WTC11 (cell line): Measurements from ENCODE around the gene SCAI. TPM values are rescaled to one million over a fixed set of nuclear protein-coding genes. Genes with fewer than 3 reads are reported as not detected.

Source experiments
- ATAC-seq: fragments of 200-7000 bp; cut with Tn5 transposase; 2 replicates; pipeline ENCODE4 v1.10.0; 2021; ENCODE audit warnings: mild to moderate bottlenecking, moderate library complexity
- CTCF ChIA-PET: fragments of 300-600 bp; sonication (Branson Sonifier 250); formaldehyde crosslinking; loops from one replicate; lab custom pipeline; 2021; ENCODE audit warnings: antibody characterized with exemption; lab: Charles Lee
- POLR2A ChIA-PET: fragments of 350-600 bp; sonication (Branson Sonifier 250); formaldehyde crosslinking; loops from one replicate; lab custom pipeline; 2021; ENCODE audit warnings: antibody characterized with exemption; lab: Charles Lee
- DNase-seq: peaks from one replicate; pipeline ENCODE4 v3.0.0; 2021; ENCODE audit warnings: low spot score
- H3K27ac Mint-ChIP-seq: 2 replicates; pipeline ENCODE4 v1.8.0; 2021; ENCODE audit warnings: mixed read lengths
- H3K27me3 Mint-ChIP-seq: 2 replicates; pipeline ENCODE4 v1.8.0; 2021; ENCODE audit warnings: low read depth, mild to moderate bottlenecking, moderate library complexity, mixed read lengths
- H3K36me3 Mint-ChIP-seq: 2 replicates; pipeline ENCODE4 v1.8.0; 2021; ENCODE audit warnings: mixed read lengths
- H3K4me1 Mint-ChIP-seq: 2 replicates; pipeline ENCODE4 v1.8.0; 2022; ENCODE audit warnings: mixed read lengths
- H3K4me3 Mint-ChIP-seq: 2 replicates; pipeline ENCODE4 v1.8.0; 2021; ENCODE audit warnings: mild to moderate bottlenecking, moderate library complexity, mixed read lengths
- H3K9me3 Mint-ChIP-seq: 2 replicates; pipeline ENCODE4 v1.8.0; 2021; ENCODE audit warnings: mixed read lengths
- ATF1 ChIP-seq: sonication (generic); formaldehyde crosslinking; IDR thresholded peaks from 2 replicates; pipeline ENCODE4 v1.8.1; 2023; ENCODE audit warnings: mild to moderate bottlenecking, moderate library complexity, missing genetic modification reagents
- CBFB ChIP-seq: sonication (generic); formaldehyde crosslinking; IDR thresholded peaks from 2 replicates; pipeline ENCODE4 v1.8.1; 2022; ENCODE audit warnings: mild to moderate bottlenecking, low read depth, missing genetic modification reagents
- CREM ChIP-seq: sonication (generic); formaldehyde crosslinking; IDR thresholded peaks from 2 replicates; pipeline ENCODE4 v1.8.1; 2022; ENCODE audit warnings: mild to moderate bottlenecking, missing genetic modification reagents, moderate library complexity
- ELF4 ChIP-seq: sonication (generic); formaldehyde crosslinking; IDR thresholded peaks from 2 replicates; pipeline ENCODE4 v1.8.1; 2022; ENCODE audit warnings: low read depth, mild to moderate bottlenecking, moderate library complexity, missing genetic modification reagents
- GRHL2 ChIP-seq: fragments of 250-450 bp; sonication (Bioruptor Pico); IDR thresholded peaks from 2 replicates; pipeline ENCODE4 v1.8.0; 2022; ENCODE audit warnings: mild to moderate bottlenecking, moderate library complexity; ENCODE audit not compliant: insufficient replicate concordance, severe bottlenecking
- OVOL2 ChIP-seq: fragments of 250-450 bp; sonication (Bioruptor Pico); IDR thresholded peaks from 2 replicates; pipeline ENCODE4 v1.9.0; 2021; ENCODE audit warnings: mild to moderate bottlenecking, borderline replicate concordance
- STAT6 ChIP-seq: sonication (generic); formaldehyde crosslinking; conservative IDR thresholded peaks from 2 replicates; pipeline ENCODE4 v1.8.1; 2023; ENCODE audit warnings: mild to moderate bottlenecking, low read depth, missing genetic modification reagents, moderate library complexity
- ZNF138 ChIP-seq: sonication (generic); formaldehyde crosslinking; conservative IDR thresholded peaks from 2 replicates; pipeline ENCODE4 v1.8.1; 2022; ENCODE audit warnings: mild to moderate bottlenecking, moderate library complexity, missing genetic modification reagents
- ZNF263 ChIP-seq: sonication (generic); formaldehyde crosslinking; IDR thresholded peaks from 2 replicates; pipeline ENCODE4 v1.8.1; 2022; ENCODE audit warnings: low read depth, mild to moderate bottlenecking, moderate library complexity, missing genetic modification reagents
- ZNF396 ChIP-seq: fragments of 250-450 bp; sonication (Bioruptor Pico); IDR thresholded peaks from 2 replicates; pipeline ENCODE4 v1.8.0; 2021; ENCODE audit warnings: mild to moderate bottlenecking, moderate library complexity, borderline replicate concordance
- total RNA-seq: library from RNA; stranded (reverse); gene quantifications from 3 replicates; pipeline ENCODE4 v1.2.3, GENCODE V29; 2021
- TF ChIP-seq, protein P1 (sequence below): sonication (generic); formaldehyde crosslinking; IDR thresholded peaks from 2 replicates; pipeline ENCODE4 v1.8.1; 2022; ENCODE audit warnings: mild to moderate bottlenecking, moderate library complexity, missing genetic modification reagents
- TF ChIP-seq, protein P2 (sequence below): sonication (generic); formaldehyde crosslinking; IDR thresholded peaks from 2 replicates; pipeline ENCODE4 v1.8.0; 2022; ENCODE audit warnings: missing genetic modification reagents
- TF ChIP-seq, protein P3 (sequence below): sonication (generic); formaldehyde crosslinking; IDR thresholded peaks from 2 replicates; pipeline ENCODE4 v1.8.1; 2022; ENCODE audit warnings: mild to moderate bottlenecking, missing genetic modification reagents, moderate library complexity, borderline replicate concordance

SCAI gene
- total RNA-seq, 1 experiment from 2014 or later = 20.4 TPM

- TF ChIP-seq, protein P1, sequence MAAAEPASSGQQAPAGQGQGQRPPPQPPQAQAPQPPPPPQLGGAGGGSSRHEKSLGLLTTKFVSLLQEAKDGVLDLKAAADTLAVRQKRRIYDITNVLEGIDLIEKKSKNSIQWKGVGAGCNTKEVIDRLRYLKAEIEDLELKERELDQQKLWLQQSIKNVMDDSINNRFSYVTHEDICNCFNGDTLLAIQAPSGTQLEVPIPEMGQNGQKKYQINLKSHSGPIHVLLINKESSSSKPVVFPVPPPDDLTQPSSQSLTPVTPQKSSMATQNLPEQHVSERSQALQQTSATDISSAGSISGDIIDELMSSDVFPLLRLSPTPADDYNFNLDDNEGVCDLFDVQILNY = no peak
- no peak for TF ChIP-seq ATF1 (CRISPR knock-in tag)
- TF ChIP-seq, all 79 proteins: peak for 0
These were observed 169.5 kb downstream of the SCAI start (continued) for GRCh38 chr9:124973807-124974206.

- TF ChIP-seq ZNF138 (CRISPR knock-in tag) (no peak), ZNF263 (no peak), CBFB (CRISPR knock-in tag) (no peak), GRHL2 (no peak), ZNF396 (no peak)
- TF ChIP-seq, protein P2, sequence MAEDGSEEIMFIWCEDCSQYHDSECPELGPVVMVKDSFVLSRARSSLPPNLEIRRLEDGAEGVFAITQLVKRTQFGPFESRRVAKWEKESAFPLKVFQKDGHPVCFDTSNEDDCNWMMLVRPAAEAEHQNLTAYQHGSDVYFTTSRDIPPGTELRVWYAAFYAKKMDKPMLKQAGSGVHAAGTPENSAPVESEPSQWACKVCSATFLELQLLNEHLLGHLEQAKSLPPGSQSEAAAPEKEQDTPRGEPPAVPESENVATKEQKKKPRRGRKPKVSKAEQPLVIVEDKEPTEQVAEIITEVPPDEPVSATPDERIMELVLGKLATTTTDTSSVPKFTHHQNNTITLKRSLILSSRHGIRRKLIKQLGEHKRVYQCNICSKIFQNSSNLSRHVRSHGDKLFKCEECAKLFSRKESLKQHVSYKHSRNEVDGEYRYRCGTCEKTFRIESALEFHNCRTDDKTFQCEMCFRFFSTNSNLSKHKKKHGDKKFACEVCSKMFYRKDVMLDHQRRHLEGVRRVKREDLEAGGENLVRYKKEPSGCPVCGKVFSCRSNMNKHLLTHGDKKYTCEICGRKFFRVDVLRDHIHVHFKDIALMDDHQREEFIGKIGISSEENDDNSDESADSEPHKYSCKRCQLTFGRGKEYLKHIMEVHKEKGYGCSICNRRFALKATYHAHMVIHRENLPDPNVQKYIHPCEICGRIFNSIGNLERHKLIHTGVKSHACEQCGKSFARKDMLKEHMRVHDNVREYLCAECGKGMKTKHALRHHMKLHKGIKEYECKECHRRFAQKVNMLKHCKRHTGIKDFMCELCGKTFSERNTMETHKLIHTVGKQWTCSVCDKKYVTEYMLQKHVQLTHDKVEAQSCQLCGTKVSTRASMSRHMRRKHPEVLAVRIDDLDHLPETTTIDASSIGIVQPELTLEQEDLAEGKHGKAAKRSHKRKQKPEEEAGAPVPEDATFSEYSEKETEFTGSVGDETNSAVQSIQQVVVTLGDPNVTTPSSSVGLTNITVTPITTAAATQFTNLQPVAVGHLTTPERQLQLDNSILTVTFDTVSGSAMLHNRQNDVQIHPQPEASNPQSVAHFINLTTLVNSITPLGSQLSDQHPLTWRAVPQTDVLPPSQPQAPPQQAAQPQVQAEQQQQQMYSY = no peak
- TF ChIP-seq, all 79 proteins: peak for 0
- POLR2A ChIA-PET = no interaction called here
- H3K9me3 Mint-ChIP-seq = no peaks in the 10 kb centered on the region
- H3K27ac Mint-ChIP-seq = no peak overlapping the region; the same call in 1 of the 2 replicates
- peaks cover 23% of the 10 kb centered on the region for H3K36me3 Mint-ChIP-seq
- peaks cover 13% of the 10 kb centered on the region for H3K4me1 Mint-ChIP-seq
- no peaks in the 10 kb centered on the region for H3K27me3 Mint-ChIP-seq
- no peak for ATAC-seq
- H3K4me3 Mint-ChIP-seq = no peak overlapping the region
- CTCF ChIA-PET = no interaction called here
- DNase-seq = no peak
These were observed 171.0 kb downstream of the SCAI start for GRCh38 chr9:124972241-124972770.

DNA sequence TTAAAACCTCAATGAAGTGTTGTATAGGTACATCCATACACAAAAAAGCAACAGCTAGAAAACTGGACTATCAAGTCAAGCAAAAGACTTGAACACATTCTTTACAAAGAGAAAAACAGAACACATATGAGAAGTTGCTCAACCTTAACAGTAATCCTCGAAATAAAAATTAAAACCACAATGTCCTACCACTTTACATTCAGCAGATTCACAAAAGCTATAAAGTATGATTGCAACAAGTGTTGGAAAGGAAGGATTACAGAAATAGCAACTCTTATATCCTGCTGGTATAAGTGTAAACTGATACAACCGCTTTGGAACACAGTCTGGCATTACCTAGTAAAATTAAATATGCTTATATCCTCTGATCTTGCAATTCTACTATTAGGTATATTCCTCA, 173.9 kb downstream of the SCAI start:
- no peak for ATAC-seq
- no peaks in the 10 kb centered on the region for H3K4me1 Mint-ChIP-seq
- DNase-seq = no peak
- no peak for TF ChIP-seq GRHL2
- TF ChIP-seq, protein P3, sequence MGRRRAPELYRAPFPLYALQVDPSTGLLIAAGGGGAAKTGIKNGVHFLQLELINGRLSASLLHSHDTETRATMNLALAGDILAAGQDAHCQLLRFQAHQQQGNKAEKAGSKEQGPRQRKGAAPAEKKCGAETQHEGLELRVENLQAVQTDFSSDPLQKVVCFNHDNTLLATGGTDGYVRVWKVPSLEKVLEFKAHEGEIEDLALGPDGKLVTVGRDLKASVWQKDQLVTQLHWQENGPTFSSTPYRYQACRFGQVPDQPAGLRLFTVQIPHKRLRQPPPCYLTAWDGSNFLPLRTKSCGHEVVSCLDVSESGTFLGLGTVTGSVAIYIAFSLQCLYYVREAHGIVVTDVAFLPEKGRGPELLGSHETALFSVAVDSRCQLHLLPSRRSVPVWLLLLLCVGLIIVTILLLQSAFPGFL (CRISPR knock-in tag) = no peak
- no peak for TF ChIP-seq CREM (CRISPR knock-in tag)
- TF ChIP-seq ATF1 (CRISPR knock-in tag) = no peak
- TF ChIP-seq STAT6 = no peak
- no peak for TF ChIP-seq ELF4 (CRISPR knock-in tag)
- TF ChIP-seq OVOL2 (CRISPR knock-in tag) = no peak
- H3K36me3 Mint-ChIP-seq = peaks cover 16% of the 10 kb centered on the region
- no peaks in the 10 kb centered on the region for H3K27me3 Mint-ChIP-seq
- ChIA-PET POLR2A (interaction anchor here (0.7 kb wide), 1 partner anchor 136 kb away, joined by 3 read pairs; no protein-coding TSS in a partner anchor), CTCF (interaction anchor here (0.6 to 0.7 kb wide), 2 partner anchors 11 to 129 kb away, joined by 3 read pairs; no protein-coding TSS in a partner anchor)
- no peak overlapping the region for H3K4me3 Mint-ChIP-seq
- H3K9me3 Mint-ChIP-seq = no peaks in the 10 kb centered on the region
- H3K27ac Mint-ChIP-seq = no peak overlapping the region
